HUES6 (cell line): ENCODE data around the gene HOXD11.
A peak's percentile ranks its signal among the peaks of the same experiment; 100 is the strongest.

Experiments
- H3K27ac ChIP-seq: 2 replicates; pipeline ENCODE4 v1.7.0; 2013; ENCODE audit warnings: low read depth, mild to moderate bottlenecking, low read length, inconsistent platforms
- H3K27me3 ChIP-seq: 2 replicates; pipeline ENCODE4 v1.6.1; 2013; ENCODE audit warnings: low read length; ENCODE audit not compliant: control insufficient read depth, insufficient read depth
- H3K36me3 ChIP-seq: 2 replicates; pipeline ENCODE4 v1.6.1; 2013; ENCODE audit warnings: low read length; ENCODE audit not compliant: control insufficient read depth, insufficient read depth
- H3K4me1 ChIP-seq: 2 replicates; pipeline ENCODE4 v1.6.1; 2013; ENCODE audit warnings: low read length; ENCODE audit not compliant: control insufficient read depth, insufficient read depth
- H3K4me3 ChIP-seq: 2 replicates; pipeline ENCODE4 v1.5.1; 2013; ENCODE audit warnings: low read depth, low read length
- H3K9ac ChIP-seq: one replicate; pipeline ENCODE4 v1.6.1; 2013; ENCODE audit warnings: mild to moderate bottlenecking, low read length
- H3K9me3 ChIP-seq: 2 replicates; pipeline ENCODE4 v1.6.1; 2013; ENCODE audit warnings: low read depth, low read length; ENCODE audit not compliant: control insufficient read depth, insufficient read depth

Gene HOXD11

GRCh38 chr2:176150584-176151441, 43.7 kb downstream of the HOXD11 start:
- no peaks in the 10 kb centered on the region for H3K9me3 ChIP-seq
- H3K36me3 ChIP-seq = no peaks in the 10 kb centered on the region
- H3K9ac ChIP-seq = peak overlapping the region; percentile 7
- H3K27me3 ChIP-seq = peaks cover 100% of the 10 kb centered on the region
- no peak overlapping the region for H3K27ac ChIP-seq
- H3K4me1 ChIP-seq = peaks cover 23% of the 10 kb centered on the region
- peak overlapping the region; percentile 48; the same call in 1 of the 2 replicates for H3K4me3 ChIP-seq

DNA sequence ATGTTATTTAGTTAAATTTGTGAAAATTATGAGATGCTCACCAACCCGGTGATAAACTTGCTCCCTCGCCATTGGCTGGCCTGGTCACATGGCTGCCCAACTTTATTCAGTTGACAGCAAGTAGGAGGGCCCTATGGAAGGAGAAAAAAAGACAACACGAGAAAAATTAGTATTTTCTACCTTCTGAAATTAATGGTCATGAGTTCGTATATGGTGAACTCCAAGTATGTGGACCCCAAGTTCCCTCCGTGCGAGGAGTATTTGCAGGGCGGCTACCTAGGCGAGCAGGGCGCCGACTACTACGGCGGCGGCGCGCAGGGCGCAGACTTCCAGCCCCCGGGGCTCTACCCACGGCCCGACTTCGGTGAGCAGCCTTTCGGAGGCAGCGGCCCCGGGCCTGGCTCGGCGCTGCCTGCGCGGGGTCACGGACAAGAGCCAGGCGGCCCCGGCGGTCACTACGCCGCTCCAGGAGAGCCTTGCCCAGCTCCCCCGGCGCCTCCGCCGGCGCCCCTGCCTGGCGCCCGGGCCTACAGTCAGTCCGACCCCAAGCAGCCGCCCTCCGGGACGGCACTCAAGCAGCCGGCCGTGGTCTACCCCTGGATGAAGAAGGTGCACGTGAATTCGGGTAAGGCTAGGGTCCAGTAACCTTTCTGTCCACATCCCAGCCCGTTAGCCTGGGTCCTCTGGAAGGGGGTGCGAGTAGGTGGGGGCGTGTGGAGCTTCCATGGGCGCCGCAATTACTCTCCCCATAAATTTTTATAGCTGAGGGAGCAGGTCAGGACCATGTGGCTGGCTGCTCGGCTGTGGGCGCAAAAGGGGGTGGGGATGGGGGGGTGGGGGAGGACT, 44.6 kb downstream of the HOXD11 start, which contains the start of gene HOXD4:
Gene HOXD4, plus strand, starts transcription at position 109 of the 846 bp plus-strand sequence. Its CDS starts 84 bp downstream, at position 193.
- H3K4me3 ChIP-seq = peak within 1 kb of the TSS; percentile 48
- peaks cover 100% of the 10 kb centered on the region for H3K27me3 ChIP-seq
- H3K9me3 ChIP-seq = no peaks in the 10 kb centered on the region
- H3K9ac ChIP-seq = peak within 1 kb of the TSS; percentile 61
- no peak within 1 kb of the TSS for H3K27ac ChIP-seq
- peaks cover 23% of the 10 kb centered on the region for H3K4me1 ChIP-seq
- H3K36me3 ChIP-seq = no peaks in the 10 kb centered on the region

GRCh38 chr2:176152350-176153181, 45.5 kb downstream of the HOXD11 start:
- H3K27me3 ChIP-seq = peaks cover 100% of the 10 kb centered on the region

GRCh38 chr2:176154576-176155252, 47.6 kb downstream of the HOXD11 start:
- Histone ChIP-seq H3K27me3 (peaks cover 100% of the 10 kb centered on the region), H3K27ac (no peak overlapping the region), H3K4me1 (peaks cover 22% of the 10 kb centered on the region), H3K4me3 (no peak overlapping the region), H3K36me3 (no peaks in the 10 kb centered on the region), H3K9ac (peak overlapping the region; percentile 39), H3K9me3 (no peaks in the 10 kb centered on the region)

More at GRCh38 chr2:176152350-176153181, 45.5 kb downstream of the HOXD11 start:
- no peaks in the 10 kb centered on the region for H3K36me3 ChIP-seq
- H3K9ac ChIP-seq = peak overlapping the region; percentile 58
- no peak overlapping the region for H3K27ac ChIP-seq
- H3K4me3 ChIP-seq = peak overlapping the region; percentile 34; the same call in 1 of the 2 replicates
- H3K9me3 ChIP-seq = no peaks in the 10 kb centered on the region
- peaks cover 23% of the 10 kb centered on the region for H3K4me1 ChIP-seq

GRCh38 chr2:176155356-176156044, 48.4 kb downstream of the HOXD11 start:
- Histone ChIP-seq H3K27ac (no peak overlapping the region), H3K27me3 (peaks cover 100% of the 10 kb centered on the region), H3K4me3 (no peak overlapping the region), H3K9me3 (no peaks in the 10 kb centered on the region), H3K36me3 (no peaks in the 10 kb centered on the region), H3K4me1 (peaks cover 28% of the 10 kb centered on the region), H3K9ac (peak overlapping the region; percentile 39)

DNA sequence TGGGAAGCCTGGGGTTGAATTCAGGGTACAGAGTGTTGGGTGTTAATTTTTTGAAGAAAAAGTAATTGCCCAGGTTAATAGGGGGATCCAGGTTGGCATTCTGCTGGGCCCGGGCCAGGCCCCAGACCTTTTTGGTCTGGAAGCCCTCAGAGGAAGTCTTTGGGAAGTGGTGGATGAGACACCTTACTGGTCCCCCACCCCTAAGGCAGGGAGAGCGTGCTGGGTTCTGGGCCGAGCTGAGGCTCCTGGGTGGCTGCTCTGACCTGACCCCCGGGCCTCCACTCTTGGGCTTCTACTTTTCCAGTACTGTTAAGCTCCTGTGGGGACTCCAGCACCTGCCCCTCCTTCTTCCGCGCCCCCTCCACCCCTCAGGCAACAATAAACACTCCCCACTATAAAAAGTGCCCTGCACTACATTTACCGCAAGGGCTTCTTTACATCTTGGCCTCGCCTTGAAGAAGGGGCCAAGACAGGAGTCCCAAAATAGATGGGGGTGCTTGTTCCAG, 49.3 kb downstream of the HOXD11 start:
- Histone ChIP-seq H3K4me1 (peaks cover 28% of the 10 kb centered on the region), H3K9me3 (no peaks in the 10 kb centered on the region), H3K9ac (peak overlapping the region; percentile 43), H3K27me3 (peaks cover 100% of the 10 kb centered on the region), H3K4me3 (no peak overlapping the region), H3K36me3 (no peaks in the 10 kb centered on the region), H3K27ac (no peak overlapping the region)

GRCh38 chr2:176156807-176157498, 49.9 kb downstream of the HOXD11 start, which contains the start of gene HOXD3:
HOXD3 (plus strand) TSS chr2:176157307; CDS start chr2:176169115, 11,808 bp downstream.
- no peak within 1 kb of the TSS for H3K27ac ChIP-seq
- peaks cover 100% of the 10 kb centered on the region for H3K27me3 ChIP-seq
- no peak within 1 kb of the TSS; the same call in 1 of the 2 replicates for H3K4me3 ChIP-seq
- peak within 1 kb of the TSS; percentile 63 for H3K9ac ChIP-seq
- peaks cover 26% of the 10 kb centered on the region for H3K4me1 ChIP-seq
- H3K9me3 ChIP-seq = no peaks in the 10 kb centered on the region
- no peaks in the 10 kb centered on the region for H3K36me3 ChIP-seq

DNA sequence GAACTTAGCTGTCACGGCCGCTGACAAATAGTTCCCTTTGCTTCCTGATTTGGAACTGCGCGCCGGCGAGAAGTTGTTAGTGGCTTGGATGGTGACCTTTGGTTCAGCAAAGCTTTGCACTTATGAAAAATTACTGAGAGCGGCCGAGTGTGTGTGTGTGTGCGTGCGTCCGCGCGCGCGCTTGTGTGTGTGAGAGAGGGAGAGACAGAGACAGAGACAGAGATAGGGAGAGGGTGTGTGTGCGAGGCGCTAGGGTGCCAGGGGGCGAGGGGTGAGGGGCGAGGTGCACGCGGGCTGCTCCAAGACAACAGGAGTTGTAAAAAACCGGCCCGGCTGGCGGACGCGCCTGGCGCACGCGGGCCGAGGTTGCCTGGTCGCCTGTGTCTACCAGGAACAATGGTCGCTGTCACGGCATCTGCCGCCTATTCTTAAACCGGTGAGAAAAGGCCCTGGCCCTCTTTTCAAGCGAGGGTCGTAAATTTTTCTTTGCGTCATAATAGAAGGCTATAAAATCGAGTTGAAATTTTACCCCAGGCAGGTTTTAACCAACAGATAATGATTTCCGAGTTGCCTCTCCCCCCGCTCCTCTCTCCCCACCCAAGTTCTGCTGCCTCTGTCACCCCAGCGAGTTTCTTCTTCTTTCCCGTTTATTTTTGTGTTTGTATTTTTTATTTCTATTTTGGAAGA, 50.6 kb downstream of the HOXD11 start:
- peak overlapping the region; percentile 63 for H3K9ac ChIP-seq
- no peak overlapping the region; the same call in 1 of the 2 replicates for H3K4me3 ChIP-seq
- no peaks in the 10 kb centered on the region for H3K36me3 ChIP-seq
- H3K27ac ChIP-seq = no peak overlapping the region
- H3K27me3 ChIP-seq = peaks cover 100% of the 10 kb centered on the region
- H3K4me1 ChIP-seq = peaks cover 28% of the 10 kb centered on the region
- H3K9me3 ChIP-seq = no peaks in the 10 kb centered on the region

DNA sequence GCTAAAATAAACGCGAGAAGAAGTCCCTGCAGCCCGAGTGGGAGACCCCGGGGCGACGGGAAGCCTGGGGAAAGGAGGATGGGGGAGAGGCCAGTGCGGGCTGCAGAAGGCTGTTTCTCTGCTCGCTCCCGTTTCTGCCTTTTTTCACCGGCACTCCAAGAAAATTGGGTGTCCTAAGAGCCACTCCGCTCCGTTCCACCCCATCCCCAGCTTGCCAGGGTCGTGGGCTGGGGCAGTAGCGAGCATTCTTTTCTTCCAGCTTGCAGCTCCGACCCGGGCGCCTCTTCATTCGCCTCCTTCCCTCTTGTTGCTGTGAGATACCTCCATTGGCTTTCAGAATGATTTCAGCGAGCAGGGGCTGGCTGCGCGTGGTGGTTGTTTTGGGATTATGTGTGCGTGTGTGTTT, 51.1 kb downstream of the HOXD11 start:
- Histone ChIP-seq H3K36me3 (no peaks in the 10 kb centered on the region), H3K4me1 (peaks cover 30% of the 10 kb centered on the region), H3K27me3 (peaks cover 100% of the 10 kb centered on the region), H3K27ac (no peak overlapping the region), H3K9ac (peak overlapping the region; percentile 63), H3K4me3 (peak overlapping the region; percentile 19; the same call in 1 of the 2 replicates), H3K9me3 (no peaks in the 10 kb centered on the region)
